EH (cell line): Measurements from ENCODE around the gene TTLL4.
A peak's percentile ranks its signal among the peaks of the same experiment; 100 is the strongest.

Source experiments
- DNase-seq: peaks from one replicate; pipeline ENCODE4 v3.0.0-alpha.2; 2015; ENCODE audit warnings: low read depth

TTLL4 gene

GRCh38 chr2:218710687-218711549 is at the start of gene TTLL4:
Gene TTLL4 (plus strand): TSS chr2:218710835. CDS start chr2:218737677, 26,842 bp downstream.
- peak; percentile 97 for DNase-seq

- no peak for DNase-seq
Observed at GRCh38 chr2:218662377-218662776, 48.3 kb upstream of the TTLL4 start.

GRCh38 chr2:218662827-218663226 is 47.8 kb upstream of the TTLL4 start:
- no peak for DNase-seq

- no peak for DNase-seq
Observed at GRCh38 chr2:218663901-218664300, 46.7 kb upstream of the TTLL4 start.

GRCh38 chr2:218664653-218665052 is 46.0 kb upstream of the TTLL4 start:
- DNase-seq, result no peak

- DNase-seq, result peak; percentile 40
Observed at GRCh38 chr2:218671097-218671653, 39.5 kb upstream of the TTLL4 start.

GRCh38 chr2:218671654-218672566 is 38.7 kb upstream of the TTLL4 start, which contains the start of the genes RNF25 and STK36:
Gene RNF25 (minus strand): TSS chr2:218672002. CDS start chr2:218671970, 32 bp downstream.
Gene STK36 (plus strand): TSS chr2:218672086. CDS start chr2:218672830, 744 bp downstream.
- DNase-seq, result peak; percentile 94

GRCh38 chr2:218679119-218679518 is 31.5 kb upstream of the TTLL4 start:
- DNase-seq, result peak; percentile 40

- DNase-seq, result no peak
Observed at GRCh38 chr2:218680061-218680460, 30.6 kb upstream of the TTLL4 start.

GRCh38 chr2:218687400-218688060 is 23.1 kb upstream of the TTLL4 start:
- peak; percentile 81 for DNase-seq

- peak; percentile 78 for DNase-seq
Observed at GRCh38 chr2:218691234-218691633, 19.4 kb upstream of the TTLL4 start.

GRCh38 chr2:218694405-218695145 is 16.1 kb upstream of the TTLL4 start:
- peak; percentile 51 for DNase-seq

GRCh38 chr2:218698885-218699284 is 11.8 kb upstream of the TTLL4 start:
- DNase-seq, result no peak

GRCh38 chr2:218701806-218702205 is 8.8 kb upstream of the TTLL4 start:
- DNase-seq, result peak; percentile 23

GRCh38 chr2:218703341-218703740 is 7.3 kb upstream of the TTLL4 start:
- DNase-seq, result no peak

GRCh38 chr2:218708086-218708485 is 2.5 kb upstream of the TTLL4 start:
- no peak for DNase-seq

GRCh38 chr2:218709908-218710307 is 727 bp upstream of the TTLL4 start:
- DNase-seq, result no peak

- DNase-seq, result no peak
Observed at GRCh38 chr2:218710334-218710686, 325 bp upstream of the TTLL4 start.

GRCh38 chr2:218711550-218711929 is 905 bp downstream of the TTLL4 start:
- peak; percentile 61 for DNase-seq

- no peak for DNase-seq
Observed at GRCh38 chr2:218713922-218714321, 3.3 kb downstream of the TTLL4 start.

- peak; percentile 27 for DNase-seq
Observed at GRCh38 chr2:218716070-218716469, 5.4 kb downstream of the TTLL4 start.
